Measurements from ENCODE around the gene COMMD10.

The COMMD10 gene

GRCh38 chr5:116225281-116225922 is 140.6 kb downstream of the COMMD10 start:
- DNase-seq: no peak

- DNase-seq: peak; percentile 50
Measured at GRCh38 chr5:116229131-116229689, 144.4 kb downstream of the COMMD10 start.

DNA sequence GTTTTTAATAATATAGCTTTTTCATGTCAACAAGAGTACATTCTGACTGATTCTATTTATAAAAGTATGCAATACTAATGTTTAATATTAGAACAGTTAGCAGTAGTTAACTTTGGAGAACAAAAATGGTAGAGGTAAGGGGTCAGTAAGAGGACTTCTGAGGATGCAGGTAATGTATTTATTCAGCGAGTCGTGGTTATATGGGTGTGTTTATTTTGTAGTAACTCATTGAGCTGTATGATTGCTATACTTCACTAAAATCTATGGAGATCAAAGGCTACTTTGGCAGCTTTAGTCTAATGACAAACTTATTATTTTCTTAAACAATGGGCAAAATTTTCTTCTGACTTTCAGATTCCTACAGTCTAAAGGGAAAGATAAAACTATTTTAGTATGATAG is 146.5 kb downstream of the COMMD10 start:
- DNase-seq: no peak

DNA sequence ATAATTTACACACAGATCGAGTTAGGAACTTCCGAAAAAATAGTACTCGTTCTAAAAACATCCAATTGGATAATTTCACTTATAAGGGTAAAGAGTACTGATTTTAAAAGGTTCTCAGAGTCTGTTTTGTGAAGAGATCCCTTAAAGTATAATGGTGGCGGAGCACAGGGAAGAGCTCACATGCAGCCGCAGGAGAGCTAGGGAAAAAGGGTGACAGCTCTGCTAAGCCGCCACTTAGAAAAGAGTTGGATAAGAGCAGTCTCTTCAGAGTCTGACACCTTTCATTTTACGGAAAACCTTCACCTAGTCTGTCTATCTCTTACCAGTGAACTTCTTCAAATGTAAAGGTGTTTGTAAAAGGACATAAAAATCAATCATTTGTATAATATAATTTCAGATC is 149.9 kb downstream of the COMMD10 start:
- DNase-seq: no peak

GRCh38 chr5:116237917-116238500 is 153.2 kb downstream of the COMMD10 start:
- no peak for DNase-seq

DNA sequence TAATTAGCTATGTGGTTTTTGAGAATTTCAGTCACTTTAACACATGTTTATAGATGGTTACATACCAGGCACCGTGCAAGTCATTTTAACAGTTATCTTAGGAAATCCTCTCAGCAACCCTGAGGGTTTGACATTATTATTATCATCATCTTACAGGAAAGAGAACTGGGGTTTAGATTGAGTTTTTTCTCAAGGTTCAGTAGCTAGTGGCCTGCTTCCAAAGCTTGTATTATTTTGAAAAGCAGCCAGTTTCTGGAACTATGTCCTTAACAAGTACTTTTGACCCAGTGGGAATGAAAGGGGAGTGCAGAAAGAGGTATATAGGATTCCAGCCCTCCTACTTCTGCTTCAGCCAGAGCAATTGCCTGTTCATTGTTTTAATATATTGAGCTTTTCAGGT is 157.5 kb downstream of the COMMD10 start:
- no peak for DNase-seq

DNA sequence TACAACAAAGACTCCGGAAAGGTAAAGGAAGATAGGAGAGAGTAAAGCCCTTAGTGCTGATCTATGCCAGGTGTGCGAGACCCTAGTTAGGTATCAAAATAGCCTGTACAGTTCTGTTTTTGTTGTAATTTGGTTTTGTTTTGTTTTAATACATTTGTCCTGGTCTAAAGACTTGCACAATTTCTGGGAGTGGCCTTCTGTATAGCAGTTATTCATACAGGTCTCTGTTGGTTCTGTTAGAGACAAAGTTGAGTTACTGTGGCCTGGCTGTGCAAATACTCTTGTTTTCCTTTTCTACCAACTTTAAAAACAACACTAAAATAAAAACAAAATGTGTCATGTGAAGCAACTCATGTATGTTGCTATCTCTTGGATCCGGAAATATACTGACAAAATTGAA is 163.6 kb downstream of the COMMD10 start:
- DNase-seq: no peak

DNA sequence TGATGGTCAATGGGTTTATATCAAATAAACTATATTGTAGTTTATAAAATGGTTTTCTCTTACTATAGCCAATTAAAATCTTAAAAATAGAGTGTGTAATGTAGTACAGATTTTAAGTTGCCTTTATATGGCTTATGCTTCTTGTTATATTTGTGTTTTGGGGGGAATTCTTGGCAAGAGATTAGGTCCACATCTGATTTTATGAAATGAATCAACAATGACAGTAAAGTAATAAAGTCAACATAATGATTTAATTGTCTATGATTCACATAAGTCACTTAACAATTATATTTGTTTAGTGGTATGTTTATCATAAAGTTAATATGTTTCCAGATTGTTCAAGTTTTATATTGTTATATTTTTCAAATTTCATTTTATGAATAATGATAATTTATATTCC is 164.8 kb downstream of the COMMD10 start:
- DNase-seq: no peak

- no peak for DNase-seq
Measured at GRCh38 chr5:116256717-116257116, 171.9 kb downstream of the COMMD10 start.

DNA sequence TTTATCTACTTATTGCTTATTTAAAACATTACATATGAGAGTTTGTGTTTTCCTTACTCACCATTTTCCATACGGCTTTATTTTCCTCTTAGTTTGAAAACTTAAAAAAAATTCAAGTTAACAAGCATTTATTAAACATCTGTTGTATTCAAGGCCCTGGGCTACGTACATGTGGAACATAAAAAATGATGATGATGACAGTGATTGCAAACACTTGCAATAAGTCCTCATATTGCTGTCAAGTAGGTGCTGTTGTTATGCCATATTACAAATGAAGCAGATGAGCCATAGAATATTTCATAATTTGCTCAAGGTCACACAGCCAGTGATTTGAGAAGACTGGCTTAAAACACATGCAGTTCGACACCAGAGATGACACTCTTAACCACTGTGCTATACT is 180.6 kb downstream of the COMMD10 start:
- DNase-seq: no peak

- DNase-seq: no peak
Measured at GRCh38 chr5:116271446-116272025, 186.7 kb downstream of the COMMD10 start.

DNA sequence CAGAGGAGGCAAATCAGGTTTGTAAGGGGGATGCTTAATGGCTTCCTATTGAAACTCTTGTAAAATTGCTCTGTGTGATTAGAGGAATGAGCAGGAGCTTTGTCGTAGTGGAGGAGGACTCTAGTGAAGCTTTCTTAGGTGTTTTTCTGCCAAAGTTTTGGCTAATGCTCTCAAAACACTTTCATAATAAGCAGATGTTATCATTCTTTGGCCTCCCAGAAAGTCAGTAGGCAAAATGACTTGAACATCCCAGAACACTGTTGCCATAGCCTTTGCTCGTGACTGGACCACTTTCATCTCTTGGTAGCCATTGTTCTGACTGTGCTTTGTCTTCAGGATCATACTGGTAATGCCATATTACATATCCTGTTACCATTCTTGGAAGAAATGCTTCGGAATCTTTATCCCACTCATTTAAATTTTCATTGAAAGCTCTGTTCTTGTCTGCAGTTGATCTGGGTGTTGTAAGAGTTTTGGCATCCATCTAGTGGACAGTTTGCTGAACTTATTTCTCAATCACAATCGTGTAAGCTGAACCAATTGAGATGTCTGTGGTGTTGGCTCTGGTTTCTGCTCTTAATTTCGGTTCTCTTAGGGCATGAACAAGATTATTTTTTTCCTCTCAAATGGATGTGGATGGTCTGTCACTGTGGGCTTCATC is 187.6 kb downstream of the COMMD10 start:
- no peak for DNase-seq

DNA sequence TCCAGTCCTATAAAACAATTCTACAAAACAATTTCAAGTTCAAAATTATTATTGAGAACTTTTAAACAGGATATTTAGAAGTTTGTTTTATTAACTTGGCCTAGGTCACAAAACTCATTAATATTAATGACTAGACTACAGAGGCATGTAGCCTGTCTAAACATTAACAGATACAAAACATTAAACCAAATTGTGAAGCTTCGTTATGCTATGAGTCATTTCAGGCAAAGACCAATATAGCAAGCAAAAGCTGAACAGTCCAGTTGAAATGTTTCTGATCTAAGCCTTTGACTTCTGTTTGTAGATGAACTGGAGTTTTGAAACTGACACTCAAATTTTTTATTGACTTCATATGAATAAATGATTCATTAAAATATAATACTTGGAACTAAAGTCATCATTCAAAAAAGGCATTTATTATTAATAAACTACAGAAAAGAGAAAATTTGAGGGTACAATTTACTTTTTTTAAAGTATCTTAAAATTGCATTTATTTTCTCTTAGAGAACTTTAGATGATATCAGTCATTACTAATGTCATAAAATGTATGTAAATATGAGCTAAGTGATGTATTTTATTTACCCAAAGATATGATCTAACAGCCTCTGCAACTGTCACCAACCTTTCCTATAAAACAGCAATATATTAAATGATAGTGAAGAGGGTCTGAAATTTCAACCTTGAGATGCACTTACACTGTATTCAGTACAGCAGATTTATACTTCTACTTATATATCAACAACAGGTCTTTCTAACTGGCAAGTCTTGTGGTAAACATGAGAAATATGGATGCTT is 188.8 kb downstream of the COMMD10 start:
- DNase-seq: no peak

DNA sequence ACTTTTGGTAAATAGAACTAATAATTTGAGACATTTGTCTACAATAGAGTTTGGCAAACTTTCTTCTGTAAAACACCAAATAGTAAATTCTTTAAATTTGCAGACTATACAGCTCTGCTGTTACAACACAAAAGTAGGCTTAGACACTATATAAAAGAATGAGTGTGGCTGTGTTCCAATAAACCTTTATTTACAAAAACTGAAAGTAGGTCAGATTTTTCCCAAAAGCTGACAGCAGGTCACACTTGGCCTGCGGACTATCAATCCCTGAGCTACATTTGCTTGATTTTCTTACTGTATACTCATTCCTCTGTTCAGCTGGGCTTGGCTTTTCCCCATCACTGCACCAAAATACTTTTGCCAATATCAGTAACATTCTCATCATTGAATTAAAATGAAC is 189.4 kb downstream of the COMMD10 start:
- DNase-seq: no peak

DNA sequence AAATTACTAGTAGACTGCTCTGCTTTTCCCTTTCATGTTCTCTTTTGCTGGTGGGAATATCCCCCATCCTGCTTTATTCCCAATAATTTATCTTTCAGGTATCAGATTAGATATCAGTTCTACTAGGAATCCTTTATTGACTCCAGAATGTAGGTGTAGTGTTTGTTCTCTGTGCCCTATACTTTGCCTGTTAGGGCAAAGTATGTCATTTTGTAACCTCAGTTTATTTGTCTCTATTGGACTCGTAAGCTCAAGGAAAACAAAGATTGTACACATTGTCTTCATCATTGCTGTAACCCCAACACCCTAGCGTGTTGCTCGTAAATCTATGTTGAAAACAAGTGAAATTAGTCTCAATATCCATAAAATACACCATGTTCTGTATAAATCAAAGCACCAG is 190.5 kb downstream of the COMMD10 start:
- DNase-seq: no peak

DNA sequence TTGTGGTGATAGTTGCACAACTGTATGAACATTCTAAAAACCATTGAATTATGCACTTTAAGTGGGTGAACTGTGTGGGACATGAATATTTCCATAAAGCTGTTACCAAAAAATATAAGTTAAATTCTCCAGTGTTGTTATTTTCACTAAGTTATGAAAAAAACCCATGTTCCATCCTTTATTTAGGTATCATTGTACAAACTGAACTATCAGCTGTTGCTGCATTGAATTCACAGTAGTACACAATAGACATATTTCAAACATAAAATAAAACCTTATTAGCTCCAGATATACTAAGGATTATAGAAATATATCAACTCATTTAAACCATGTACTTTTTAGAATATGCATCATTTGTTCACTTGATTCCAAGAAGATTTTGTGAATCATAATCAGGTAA is 192.1 kb downstream of the COMMD10 start:
- no peak for DNase-seq

DNA sequence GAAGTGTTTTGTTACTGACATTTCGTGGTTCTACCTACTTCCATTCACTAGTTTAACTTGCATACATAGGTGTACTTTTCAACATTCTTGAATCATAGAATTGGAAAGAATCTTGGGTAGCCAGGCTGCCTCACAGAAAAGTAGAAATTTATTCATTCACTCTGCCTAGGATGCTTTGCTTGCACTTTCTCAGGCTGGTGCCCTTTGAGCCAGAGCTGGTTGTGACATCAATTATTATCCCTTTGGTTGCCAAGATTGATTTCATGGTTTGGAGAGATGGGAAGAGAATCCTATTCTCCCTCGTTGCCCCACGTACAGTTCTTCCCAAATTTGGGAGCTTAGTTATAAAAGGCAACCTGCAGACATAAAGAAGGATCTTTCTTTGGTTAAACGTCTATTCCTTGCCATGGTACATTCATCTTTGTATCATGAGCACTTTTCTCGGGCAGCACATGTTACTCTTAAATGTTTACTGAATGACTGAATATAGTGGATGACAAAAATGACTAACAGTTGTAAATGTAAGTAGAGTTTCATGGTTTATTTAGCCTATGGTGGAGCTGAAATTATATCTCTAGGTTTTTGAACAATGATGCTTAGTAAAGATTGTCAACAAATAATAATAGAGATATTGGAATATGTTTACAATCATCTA is 195.5 kb downstream of the COMMD10 start:
- DNase-seq: no peak

DNA sequence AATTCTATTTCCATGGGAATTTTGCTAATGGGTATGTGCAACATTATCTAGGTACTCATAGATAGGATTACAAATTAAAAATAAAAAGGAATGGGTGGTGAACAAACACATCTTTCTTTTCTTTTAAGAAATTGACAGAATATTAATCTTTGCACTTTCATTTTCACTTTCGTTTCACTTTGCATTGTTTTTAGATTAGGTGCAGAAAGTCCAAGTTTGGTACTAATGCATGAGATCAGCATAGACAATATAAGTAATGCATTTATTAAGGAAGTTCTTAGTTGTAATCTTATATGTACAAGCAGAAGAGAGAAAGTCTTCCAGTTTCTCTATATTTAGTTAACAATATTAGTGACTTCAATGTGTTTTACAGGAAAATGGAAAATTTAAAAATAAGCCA is 196.5 kb downstream of the COMMD10 start:
- no peak for DNase-seq

GRCh38 chr5:116288524-116288923 is 203.7 kb downstream of the COMMD10 start:
- no peak for DNase-seq

- no peak for DNase-seq
Measured at GRCh38 chr5:116289276-116289675, 204.5 kb downstream of the COMMD10 start.

DNA sequence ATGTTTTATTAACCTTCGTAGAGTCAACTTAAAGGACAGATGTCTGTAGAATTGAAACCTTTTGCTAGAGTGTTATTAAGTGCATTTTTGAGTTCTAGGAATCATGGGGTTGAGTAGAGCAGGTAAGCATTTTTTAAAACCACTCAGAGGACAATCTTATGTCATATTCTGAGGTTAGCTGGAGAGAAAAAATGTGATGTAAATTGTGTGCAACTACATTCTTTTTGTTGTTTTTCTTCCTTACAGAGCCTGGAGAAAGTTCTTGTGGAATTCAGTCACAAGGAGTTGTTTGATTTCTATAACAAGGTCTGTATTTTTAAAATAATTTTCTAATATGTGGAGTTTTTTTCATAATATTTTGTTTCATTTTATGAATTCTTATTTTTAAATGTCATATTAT is 206.4 kb downstream of the COMMD10 start:
- DNase-seq: no peak

- no peak for DNase-seq
Measured at GRCh38 chr5:116292321-116292720, 207.5 kb downstream of the COMMD10 start.

All from NCI-H748 treated with DMSO at 0.1 percent for 48 hours (cell line).